ENCODE data around the gene MEGF6.
A peak's percentile ranks its signal among the peaks of the same experiment; 100 is the strongest.

Gene MEGF6

GRCh38 chr1:3522112-3522511, 89.2 kb downstream of the MEGF6 start:
- Histone ChIP-seq H3K9ac (ENCODE audit: insufficient read length) (no peak overlapping the region), H3K36me3 (ENCODE audit: insufficient read depth, low read length) (no peaks in the 10 kb centered on the region), H3K27ac (no peak overlapping the region), H3K9me3 (ENCODE audit: low read depth, low read length) (no peaks in the 10 kb centered on the region), H3K4me3 (peak overlapping the region; percentile 30; the same call in 1 of the 2 replicates)
- TF ChIP-seq POLR2AphosphoS5 (IDR thresholded peaks at IDR 0.05; ENCODE audit: borderline replicate concordance, low read depth, low read length) (no peak), FOXP2 (optimal IDR thresholded peaks at IDR 0.05; ENCODE audit: control extremely low read depth, extremely low read length, insufficient read depth) (peak; percentile 37)
- no peak for DNase-seq (ENCODE audit: low read depth, low spot score)

GRCh38 chr1:3521426-3521825, 89.9 kb downstream of the MEGF6 start:
- no peak for DNase-seq (ENCODE audit: low read depth, low spot score)
- peak overlapping the region; percentile 45 for H3K4me3 ChIP-seq
- H3K9ac ChIP-seq (ENCODE audit: insufficient read length) = no peak overlapping the region
- no peak overlapping the region for H3K27ac ChIP-seq
- H3K9me3 ChIP-seq (ENCODE audit: low read depth, low read length) = no peaks in the 10 kb centered on the region
- TF ChIP-seq EZH2 (IDR thresholded peaks at IDR 0.05) (no peak), POLR2AphosphoS5 (IDR thresholded peaks at IDR 0.05; ENCODE audit: borderline replicate concordance, low read depth, low read length) (no peak), FOXP2 (optimal IDR thresholded peaks at IDR 0.05; ENCODE audit: control extremely low read depth, extremely low read length, insufficient read depth) (no peak)
- no peaks in the 10 kb centered on the region for H3K36me3 ChIP-seq (ENCODE audit: insufficient read depth, low read length)

GRCh38 chr1:3520419-3521378, 90.6 kb downstream of the MEGF6 start:
- H3K36me3 ChIP-seq (ENCODE audit: insufficient read depth, low read length) = no peaks in the 10 kb centered on the region
- H3K9ac ChIP-seq (ENCODE audit: insufficient read length) = no peak overlapping the region
- no peaks in the 10 kb centered on the region for H3K9me3 ChIP-seq (ENCODE audit: low read depth, low read length)
- peak overlapping the region; percentile 54 for H3K27ac ChIP-seq
- H3K4me3 ChIP-seq = peak overlapping the region; percentile 45
- DNase-seq (ENCODE audit: low read depth, low spot score) = peak; percentile 10
- TF ChIP-seq POLR2AphosphoS5 (IDR thresholded peaks at IDR 0.05; ENCODE audit: borderline replicate concordance, low read depth, low read length) (no peak), FOXP2 (optimal IDR thresholded peaks at IDR 0.05; ENCODE audit: control extremely low read depth, extremely low read length, insufficient read depth) (peak; percentile 65)

GRCh38 chr1:3519301-3519885, 91.9 kb downstream of the MEGF6 start:
- Histone ChIP-seq H3K9ac (ENCODE audit: insufficient read length) (no peak overlapping the region), H3K36me3 (ENCODE audit: insufficient read depth, low read length) (no peaks in the 10 kb centered on the region), H3K4me3 (no peak overlapping the region), H3K9me3 (ENCODE audit: low read depth, low read length) (no peaks in the 10 kb centered on the region), H3K27ac (no peak overlapping the region)
- TF ChIP-seq POLR2AphosphoS5 (IDR thresholded peaks at IDR 0.05; ENCODE audit: borderline replicate concordance, low read depth, low read length) (no peak), EZH2 (IDR thresholded peaks at IDR 0.05) (no peak), FOXP2 (optimal IDR thresholded peaks at IDR 0.05; ENCODE audit: control extremely low read depth, extremely low read length, insufficient read depth) (no peak)
- no peak for DNase-seq (ENCODE audit: low read depth, low spot score)

- Histone ChIP-seq H3K27ac (no peak overlapping the region), H3K9ac (ENCODE audit: insufficient read length) (no peak overlapping the region), H3K9me3 (ENCODE audit: low read depth, low read length) (no peaks in the 10 kb centered on the region), H3K36me3 (ENCODE audit: insufficient read depth, low read length) (no peaks in the 10 kb centered on the region), H3K4me3 (no peak overlapping the region)
- no peak for TF ChIP-seq EZH2 (IDR thresholded peaks at IDR 0.05)
- no peak for DNase-seq (ENCODE audit: low read depth, low spot score)
These were observed 92.6 kb downstream of the MEGF6 start for GRCh38 chr1:3518756-3519155.

- Histone ChIP-seq H3K36me3 (ENCODE audit: insufficient read depth, low read length) (no peaks in the 10 kb centered on the region), H3K27ac (no peak overlapping the region), H3K9me3 (ENCODE audit: low read depth, low read length) (no peaks in the 10 kb centered on the region), H3K4me3 (no peak overlapping the region), H3K9ac (ENCODE audit: insufficient read length) (no peak overlapping the region)
- no peak for TF ChIP-seq FOXP2 (optimal IDR thresholded peaks at IDR 0.05; ENCODE audit: control extremely low read depth, extremely low read length, insufficient read depth)
- DNase-seq (ENCODE audit: low read depth, low spot score) = no peak
These were observed 93.1 kb downstream of the MEGF6 start for GRCh38 chr1:3518256-3518655.

GRCh38 chr1:3516911-3517675, 94.2 kb downstream of the MEGF6 start:
- no peak for DNase-seq (ENCODE audit: low read depth, low spot score)
- TF ChIP-seq POLR2AphosphoS5 (IDR thresholded peaks at IDR 0.05; ENCODE audit: borderline replicate concordance, low read depth, low read length) (no peak), EZH2 (IDR thresholded peaks at IDR 0.05) (no peak), FOXP2 (optimal IDR thresholded peaks at IDR 0.05; ENCODE audit: control extremely low read depth, extremely low read length, insufficient read depth) (no peak)
- no peak overlapping the region for H3K9ac ChIP-seq (ENCODE audit: insufficient read length)
- no peaks in the 10 kb centered on the region for H3K36me3 ChIP-seq (ENCODE audit: insufficient read depth, low read length)
- no peak overlapping the region for H3K27ac ChIP-seq
- no peaks in the 10 kb centered on the region for H3K9me3 ChIP-seq (ENCODE audit: low read depth, low read length)
- H3K4me3 ChIP-seq = no peak overlapping the region

GRCh38 chr1:3516481-3516869, 94.8 kb downstream of the MEGF6 start:
- H3K9me3 ChIP-seq (ENCODE audit: low read depth, low read length) = no peaks in the 10 kb centered on the region
- H3K36me3 ChIP-seq (ENCODE audit: insufficient read depth, low read length) = no peaks in the 10 kb centered on the region
- H3K4me3 ChIP-seq = no peak overlapping the region
- DNase-seq (ENCODE audit: low read depth, low spot score) = no peak
- TF ChIP-seq FOXP2 (optimal IDR thresholded peaks at IDR 0.05; ENCODE audit: control extremely low read depth, extremely low read length, insufficient read depth) = no peak
- TF ChIP-seq EZH2 (IDR thresholded peaks at IDR 0.05) = no peak
- TF ChIP-seq POLR2AphosphoS5 (IDR thresholded peaks at IDR 0.05; ENCODE audit: borderline replicate concordance, low read depth, low read length) = no peak
- H3K27ac ChIP-seq = no peak overlapping the region
- H3K9ac ChIP-seq (ENCODE audit: insufficient read length) = peak overlapping the region; percentile 22
